Thyroid gland (tissue), 4 donors: Measurements from ENCODE around the gene LRRC36.

Source experiments
- POLR2A ChIP-seq, 2 donors: fragments of 450-650 bp; IDR thresholded peaks; one replicate each; pipeline ENCODE4 v1.6.1; 2017; ENCODE audit warnings: antibody characterized with exemption in 2 of 2, mild to moderate bottlenecking in 2 of 2, moderate library complexity in 1 of 2
- TF ChIP-seq, protein P1 (sequence below), 6 experiments: fragments of 200-600 bp in 3 of 6; fragments of 450-650 bp in 3 of 6; sonication (generic) in 3 of 6; IDR thresholded peaks; one replicate each; pipeline ENCODE4 v1.5.1; 2016 to 2019; ENCODE audit warnings: antibody characterized with exemption in 6 of 6, mild to moderate bottlenecking in 2 of 6, inconsistent platforms in 1 of 6, moderate library complexity in 1 of 6

DNA sequence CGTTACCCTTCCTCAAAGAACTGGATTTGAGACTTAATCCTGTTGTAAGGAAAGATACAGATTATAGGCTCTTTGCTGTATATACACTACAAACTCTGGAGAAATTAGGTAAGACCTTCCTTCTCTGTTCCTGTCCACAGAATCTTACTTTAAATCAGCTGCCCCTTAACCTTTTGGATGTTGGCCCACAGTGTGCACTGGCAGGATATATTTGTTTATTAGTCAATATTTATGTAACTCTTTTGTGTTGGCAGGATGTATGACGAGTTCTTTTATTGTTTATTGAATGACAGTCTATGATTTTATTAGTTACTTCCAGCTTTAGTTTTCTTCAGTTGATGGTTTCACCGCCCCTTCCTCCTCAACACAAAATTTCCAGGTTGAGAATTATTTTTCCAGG is 19.7 kb downstream of the LRRC36 start:
- TF ChIP-seq, protein P1, sequence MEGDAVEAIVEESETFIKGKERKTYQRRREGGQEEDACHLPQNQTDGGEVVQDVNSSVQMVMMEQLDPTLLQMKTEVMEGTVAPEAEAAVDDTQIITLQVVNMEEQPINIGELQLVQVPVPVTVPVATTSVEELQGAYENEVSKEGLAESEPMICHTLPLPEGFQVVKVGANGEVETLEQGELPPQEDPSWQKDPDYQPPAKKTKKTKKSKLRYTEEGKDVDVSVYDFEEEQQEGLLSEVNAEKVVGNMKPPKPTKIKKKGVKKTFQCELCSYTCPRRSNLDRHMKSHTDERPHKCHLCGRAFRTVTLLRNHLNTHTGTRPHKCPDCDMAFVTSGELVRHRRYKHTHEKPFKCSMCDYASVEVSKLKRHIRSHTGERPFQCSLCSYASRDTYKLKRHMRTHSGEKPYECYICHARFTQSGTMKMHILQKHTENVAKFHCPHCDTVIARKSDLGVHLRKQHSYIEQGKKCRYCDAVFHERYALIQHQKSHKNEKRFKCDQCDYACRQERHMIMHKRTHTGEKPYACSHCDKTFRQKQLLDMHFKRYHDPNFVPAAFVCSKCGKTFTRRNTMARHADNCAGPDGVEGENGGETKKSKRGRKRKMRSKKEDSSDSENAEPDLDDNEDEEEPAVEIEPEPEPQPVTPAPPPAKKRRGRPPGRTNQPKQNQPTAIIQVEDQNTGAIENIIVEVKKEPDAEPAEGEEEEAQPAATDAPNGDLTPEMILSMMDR (IDR thresholded peaks at IDR 0.05): no peak
- no peak for TF ChIP-seq POLR2A (IDR thresholded peaks at IDR 0.05)
